Inflammatory macrophage (primary cell): ENCODE results near the gene IFT172.
"Not testable (repeated sequence)": the region's sequence is repeated elsewhere in the genome, so short reads cannot be mapped to it uniquely, and the experiment has no call there.

ENCODE experiments used
- DNase-seq, 2 donors: peaks; one replicate each; pipeline ENCODE4 v3.0.0-alpha.2; 2020 to 2022

The IFT172 gene

DNA sequence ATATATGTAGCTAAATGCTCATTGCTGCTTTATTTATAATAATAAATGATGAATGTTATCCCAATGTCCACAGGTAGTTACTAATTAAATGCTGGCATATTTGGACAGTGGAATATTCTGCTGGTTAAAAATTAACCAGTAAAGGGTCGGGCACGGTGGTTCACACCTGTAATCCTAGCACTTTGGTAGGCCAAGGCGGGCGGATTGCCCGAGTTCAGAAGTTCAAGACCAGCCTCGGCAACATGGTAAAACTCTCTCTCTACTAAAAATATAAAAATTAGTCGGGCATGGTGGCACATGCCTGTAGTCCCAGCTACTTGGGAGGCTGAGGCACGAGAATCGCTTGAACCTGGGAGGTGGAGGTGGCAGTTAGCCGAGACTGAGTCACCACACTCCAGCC lies 64.5 kb downstream of the IFT172 start:
- DNase-seq = not testable (repeated sequence)

DNA sequence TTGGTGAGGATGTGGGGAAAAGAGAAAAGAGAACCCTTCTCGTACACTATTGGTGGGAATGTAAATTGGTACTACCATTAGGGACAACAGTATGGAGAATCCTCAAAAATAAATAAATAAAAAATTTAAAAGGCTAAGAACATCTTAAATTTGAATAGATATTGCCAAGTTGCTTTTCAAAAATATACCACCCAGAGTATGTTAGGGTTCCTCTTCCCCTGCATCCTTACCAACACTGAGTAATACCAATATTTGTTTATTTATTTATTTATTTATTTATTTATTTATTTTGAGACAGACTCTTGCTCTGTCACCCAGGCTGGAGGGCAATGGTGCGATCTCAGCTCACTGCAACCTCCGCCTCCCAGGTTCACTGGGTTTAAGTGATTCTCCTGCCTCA lies 66.6 kb downstream of the IFT172 start:
- no peak for DNase-seq

DNA sequence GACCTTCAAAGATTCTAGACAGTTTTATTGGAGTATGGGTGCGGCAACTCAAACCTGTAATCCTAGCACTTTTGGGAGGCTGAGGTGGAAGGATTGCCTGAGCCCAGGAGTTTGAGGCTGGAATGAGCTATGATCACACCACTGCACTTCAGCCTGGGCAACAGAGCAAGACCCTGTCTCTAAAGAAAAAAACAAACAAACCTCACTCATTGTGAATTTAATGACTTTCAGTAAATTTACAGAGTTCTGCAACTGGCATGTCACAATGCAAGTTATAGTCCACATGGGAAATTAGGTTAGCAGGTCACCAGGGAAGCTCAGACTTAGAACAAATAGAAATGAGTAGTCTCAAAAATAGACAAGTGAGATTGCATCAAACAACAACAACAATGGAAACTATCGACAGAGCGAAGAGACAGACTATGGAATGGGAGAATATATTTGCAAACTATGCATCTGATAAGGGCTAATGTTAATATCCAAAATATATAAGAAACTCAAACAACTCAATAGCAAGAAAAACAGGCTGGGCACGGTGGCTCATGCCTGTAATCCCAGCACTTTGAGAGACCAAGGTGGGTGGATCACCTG lies 67.8 kb downstream of the IFT172 start:
- no peak for DNase-seq

DNA sequence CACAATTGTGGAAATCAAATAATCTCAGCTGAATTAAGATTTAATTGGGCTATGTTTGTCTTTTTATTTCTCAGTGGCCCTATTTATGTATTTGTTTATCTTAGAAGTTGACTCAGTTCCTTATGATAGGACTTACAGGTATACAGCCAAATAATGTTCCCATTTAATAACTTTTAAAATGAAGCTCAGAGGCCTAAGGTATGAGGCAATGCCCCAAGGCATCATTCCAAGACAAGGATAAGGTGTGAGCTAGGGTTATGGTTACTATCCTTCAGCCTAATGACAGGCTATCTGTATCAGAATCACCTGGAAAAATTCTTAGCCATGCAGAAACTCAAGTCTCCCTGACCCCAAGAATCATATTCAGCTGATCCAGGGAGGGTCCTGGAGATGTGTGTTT lies 68.5 kb downstream of the IFT172 start:
- no peak for DNase-seq

DNA sequence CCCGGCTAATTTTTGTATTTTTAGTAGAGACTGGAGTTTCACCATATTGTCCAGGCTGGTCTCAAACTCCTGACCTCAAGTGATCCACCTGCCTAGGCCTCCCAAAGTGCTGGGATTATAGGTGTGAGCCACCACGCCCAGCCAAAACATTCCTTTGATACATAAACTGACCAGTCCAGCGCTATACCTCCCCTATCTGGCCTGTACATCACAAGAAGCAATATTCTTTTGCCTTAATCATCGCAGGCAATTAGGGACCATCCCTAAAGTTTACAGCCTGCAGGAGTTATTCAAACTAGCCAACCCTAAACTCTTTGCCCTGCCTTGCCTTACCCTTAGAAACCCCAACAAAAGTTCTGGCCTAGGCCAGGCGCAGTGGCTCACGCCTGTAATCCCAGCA lies 73.4 kb downstream of the IFT172 start:
- DNase-seq = no peak

DNA sequence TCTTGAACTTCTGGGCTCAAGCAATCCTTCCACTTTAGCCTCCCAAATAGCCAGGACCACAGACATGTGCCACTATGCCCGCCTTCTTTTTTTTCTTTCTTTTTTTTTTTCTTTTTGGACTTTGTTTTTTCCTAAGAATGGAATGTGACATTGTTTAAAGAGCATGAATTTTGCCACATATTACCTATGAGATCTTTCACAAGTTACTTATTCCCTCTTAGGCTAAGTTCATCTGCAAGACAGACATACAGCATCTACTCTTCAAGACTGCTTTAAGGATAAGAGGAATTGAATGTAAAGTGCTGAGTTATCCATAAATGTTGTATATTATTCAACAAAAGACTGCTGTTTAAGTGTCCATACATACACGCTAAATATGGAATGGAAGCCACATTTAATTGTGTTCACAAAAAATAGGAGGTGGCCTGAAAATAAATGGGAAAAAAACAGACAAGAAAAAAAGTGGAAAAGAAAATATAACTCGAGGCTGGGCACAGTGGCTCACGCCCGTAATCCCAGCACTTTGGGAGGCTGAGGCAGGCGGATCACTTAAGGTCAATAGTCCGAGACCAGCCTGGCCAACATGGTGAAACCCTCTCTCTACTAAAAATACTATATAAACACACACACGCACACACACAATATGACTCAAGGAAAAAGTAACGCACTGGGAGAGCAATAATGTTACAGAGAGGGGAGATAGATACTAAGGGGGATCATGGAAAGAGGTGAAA lies 77.0 kb downstream of the IFT172 start:
- no peak for DNase-seq

DNA sequence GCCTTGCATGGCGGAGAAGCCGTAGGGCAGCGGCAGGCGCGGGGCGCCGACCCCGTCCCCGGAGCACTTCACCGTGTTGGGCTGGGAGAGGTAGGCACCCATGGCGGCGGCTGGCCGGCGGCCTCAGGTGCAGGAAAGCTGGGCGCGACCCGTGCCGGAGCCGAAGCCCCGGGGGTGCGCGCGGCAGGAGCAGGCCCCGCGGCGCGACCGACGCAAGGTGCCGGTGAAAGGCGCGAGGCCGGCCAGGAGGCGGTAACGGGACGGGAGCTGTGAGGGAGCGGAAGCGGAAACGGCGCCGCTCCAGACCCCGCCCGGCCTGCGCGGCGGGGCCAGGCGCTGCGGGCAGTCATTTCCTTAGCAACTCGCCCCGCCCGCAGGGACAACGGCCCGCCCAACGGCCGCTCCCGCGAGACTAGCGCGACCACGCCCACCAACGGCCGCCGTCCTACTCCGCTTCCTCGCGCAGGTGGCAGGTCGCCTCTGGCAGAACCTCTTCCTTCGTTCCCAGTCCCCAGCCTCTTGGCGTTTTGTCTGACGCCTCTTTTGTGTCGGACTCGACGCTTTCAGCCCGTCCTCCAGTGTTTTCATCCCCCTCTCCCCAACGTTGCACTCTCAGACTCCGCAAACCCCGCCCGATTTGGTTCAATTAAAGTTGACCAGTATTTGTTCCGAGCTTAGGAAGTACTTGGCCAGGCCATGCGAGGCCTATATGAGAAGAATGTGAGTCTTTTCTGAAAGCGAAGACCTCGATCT lies 80.0 kb downstream of the IFT172 start, which contains the start of gene PPM1G:
Gene PPM1G (minus strand): TSS at position 271 of the 753 bp plus-strand sequence. CDS start 169 bp downstream, at position 102.
- DNase-seq = peak; percentile 95 to 97

DNA sequence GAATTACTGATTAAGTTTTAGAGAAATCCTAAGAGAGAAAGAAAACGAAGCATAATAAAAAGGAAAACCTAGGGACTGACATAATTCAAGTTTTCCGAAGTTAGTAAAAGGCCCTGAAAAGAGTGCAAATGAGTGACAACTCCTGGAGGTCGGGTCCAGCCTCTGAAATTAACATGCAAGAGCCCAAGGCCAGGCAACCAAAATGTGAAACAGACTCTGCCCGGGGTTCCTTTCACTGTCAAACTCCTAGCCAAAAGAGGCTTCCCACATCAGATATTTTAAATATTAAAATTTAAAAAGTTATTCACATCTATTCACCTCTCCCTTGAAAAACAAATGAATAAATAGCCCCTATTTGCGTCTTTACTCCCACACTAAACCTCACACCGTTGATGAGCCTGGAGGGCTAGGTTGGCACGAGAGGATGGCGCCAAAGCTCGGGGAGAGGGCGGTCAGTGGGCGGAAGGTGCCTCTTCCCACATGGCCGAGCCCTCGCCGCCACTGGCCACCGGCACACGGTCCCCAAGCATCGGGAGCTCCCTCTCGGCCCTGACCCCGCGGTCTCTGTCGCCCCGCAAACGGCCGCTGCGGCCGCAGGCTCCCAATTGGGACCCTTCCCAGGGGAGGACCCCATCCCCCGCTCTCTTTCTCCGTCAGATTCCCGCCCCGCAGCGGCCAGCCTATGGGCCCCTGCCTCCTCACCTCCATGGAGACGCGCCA lies 80.8 kb downstream of the IFT172 start:
- peak in 1 of 2 donors; percentile 24 for DNase-seq

DNA sequence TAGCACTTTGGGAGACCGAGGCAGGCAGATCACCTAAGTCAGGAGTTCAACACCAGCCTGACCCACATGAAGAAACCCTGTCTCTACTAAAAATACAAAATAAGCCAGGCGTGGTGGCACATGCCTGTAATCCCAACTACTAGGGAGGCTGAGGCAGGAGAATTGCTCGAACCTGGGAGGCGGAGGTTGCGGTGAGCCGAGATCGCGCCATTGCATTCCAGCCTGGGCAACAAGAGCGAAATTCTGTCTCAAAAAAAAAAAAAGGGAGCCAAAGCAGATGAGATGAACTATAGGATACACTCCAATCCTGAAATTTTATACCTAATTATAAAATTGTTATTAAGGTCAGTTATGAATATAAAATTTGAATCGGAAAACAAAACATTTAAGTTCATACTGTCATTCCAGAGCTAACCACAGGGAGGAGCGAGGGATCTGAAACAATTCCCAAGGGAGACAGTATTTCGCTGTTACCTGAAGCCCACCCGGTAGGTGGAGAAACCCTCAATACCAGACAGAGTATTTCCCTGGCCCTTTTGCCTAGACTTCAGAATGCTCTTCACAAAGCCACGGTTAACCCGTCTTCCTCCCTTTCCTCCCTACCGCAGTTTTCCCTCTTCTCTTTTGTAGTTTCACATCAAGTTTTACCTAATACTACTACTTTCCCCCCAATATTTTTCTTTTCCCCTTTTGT lies 81.6 kb downstream of the IFT172 start:
- peak; percentile 5 for DNase-seq

DNA sequence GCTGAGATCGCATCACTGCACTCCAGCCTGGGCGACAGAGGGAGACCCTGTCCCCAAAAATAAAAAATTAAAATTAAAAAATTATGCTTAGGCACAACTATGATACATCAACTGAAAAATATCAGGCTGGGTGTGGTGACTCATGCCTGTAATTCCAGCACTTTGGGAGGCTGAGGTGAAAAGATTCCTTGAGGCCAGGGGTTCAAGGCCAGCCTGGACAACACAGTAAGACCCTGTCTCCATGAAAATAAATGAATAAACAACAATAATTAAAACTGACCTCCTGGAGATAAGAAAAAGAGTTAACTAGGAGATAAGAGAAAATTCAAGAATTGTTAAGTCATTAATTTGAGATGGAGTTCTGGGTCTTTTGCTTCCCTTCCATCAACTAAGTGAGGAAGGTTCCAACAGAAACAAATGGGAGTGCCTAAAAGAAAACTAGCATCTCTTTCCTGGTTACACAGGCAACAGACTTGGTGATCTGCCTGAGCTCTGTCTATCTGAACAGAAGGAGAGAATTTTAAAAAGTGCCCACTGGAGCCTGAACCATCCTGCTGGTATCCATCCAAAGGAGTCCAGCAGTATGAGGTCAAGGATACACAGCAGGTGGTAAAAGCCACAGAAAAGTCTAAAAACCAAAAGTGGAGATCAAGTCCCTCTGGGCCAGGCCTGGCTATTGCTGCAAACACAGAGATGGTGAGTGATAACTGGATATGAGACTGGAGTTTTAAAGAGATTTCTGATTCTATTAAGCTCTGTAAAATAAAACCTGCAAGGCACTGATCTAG lies 89.0 kb downstream of the IFT172 start:
- no peak for DNase-seq

DNA sequence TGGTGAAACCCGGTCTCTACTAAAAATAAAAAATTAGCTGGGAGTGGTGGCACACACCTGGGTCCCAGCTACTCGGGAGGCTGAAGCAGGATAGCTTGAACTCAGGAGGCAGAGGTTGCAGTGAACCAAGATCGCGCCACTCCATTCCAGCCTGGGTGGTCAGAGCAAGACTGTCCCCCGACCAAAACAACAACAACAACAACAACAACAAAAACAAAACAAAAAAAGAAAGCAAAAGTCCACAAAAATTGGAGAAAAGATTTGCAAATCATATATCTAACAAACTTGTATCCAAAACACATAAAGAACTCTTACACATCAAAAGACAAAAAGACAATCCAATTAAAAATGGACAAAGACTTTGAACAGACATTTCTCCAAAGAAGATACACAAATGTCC lies 90.6 kb downstream of the IFT172 start:
- DNase-seq = no peak
